Suprapubic skin (tissue), 4 donors: ENCODE measurements around the gene RILPL2.

ENCODE experiments used
- EP300 ChIP-seq: sonication (generic); formaldehyde crosslinking; IDR thresholded peaks from one replicate; pipeline ENCODE4 v1.6.1; 2017; ENCODE audit warnings: antibody characterized with exemption
- POLR2AphosphoS5 ChIP-seq, 3 donors: sonication (generic); formaldehyde crosslinking; IDR thresholded peaks; one replicate each; pipeline ENCODE4 v1.6.1; 2017; ENCODE audit warnings: antibody characterized with exemption in 3 of 3
- TF ChIP-seq, protein P1 (sequence below), 2 donors: fragments of 200-600 bp in 1 of 2; fragments of 450-650 bp in 1 of 2; sonication (generic) in 1 of 2; IDR thresholded peaks; one replicate each; pipeline ENCODE4 v1.5.1; 2016 to 2019; ENCODE audit warnings: antibody characterized with exemption in 2 of 2, mild to moderate bottlenecking in 1 of 2, moderate library complexity in 1 of 2

DNA sequence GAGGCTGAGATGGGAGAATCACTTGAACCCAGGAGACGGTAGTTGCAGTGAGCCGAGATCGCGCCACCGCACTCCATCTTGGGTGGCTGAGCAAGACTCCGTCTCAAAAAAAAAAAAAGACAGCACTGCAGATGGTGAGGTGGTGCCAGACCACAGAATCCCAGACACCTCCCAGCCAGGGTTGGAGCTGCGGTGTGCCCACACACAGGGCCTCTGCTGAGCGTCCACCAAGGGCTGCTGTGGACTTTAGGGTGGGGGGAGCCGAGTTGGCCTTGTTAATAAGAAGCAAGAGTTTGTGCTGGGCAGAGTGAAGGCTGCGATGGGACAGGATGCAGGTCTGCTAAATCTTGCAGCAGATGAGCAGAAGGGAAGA, 38.3 kb downstream of the RILPL2 start:
- TF ChIP-seq, protein P1, sequence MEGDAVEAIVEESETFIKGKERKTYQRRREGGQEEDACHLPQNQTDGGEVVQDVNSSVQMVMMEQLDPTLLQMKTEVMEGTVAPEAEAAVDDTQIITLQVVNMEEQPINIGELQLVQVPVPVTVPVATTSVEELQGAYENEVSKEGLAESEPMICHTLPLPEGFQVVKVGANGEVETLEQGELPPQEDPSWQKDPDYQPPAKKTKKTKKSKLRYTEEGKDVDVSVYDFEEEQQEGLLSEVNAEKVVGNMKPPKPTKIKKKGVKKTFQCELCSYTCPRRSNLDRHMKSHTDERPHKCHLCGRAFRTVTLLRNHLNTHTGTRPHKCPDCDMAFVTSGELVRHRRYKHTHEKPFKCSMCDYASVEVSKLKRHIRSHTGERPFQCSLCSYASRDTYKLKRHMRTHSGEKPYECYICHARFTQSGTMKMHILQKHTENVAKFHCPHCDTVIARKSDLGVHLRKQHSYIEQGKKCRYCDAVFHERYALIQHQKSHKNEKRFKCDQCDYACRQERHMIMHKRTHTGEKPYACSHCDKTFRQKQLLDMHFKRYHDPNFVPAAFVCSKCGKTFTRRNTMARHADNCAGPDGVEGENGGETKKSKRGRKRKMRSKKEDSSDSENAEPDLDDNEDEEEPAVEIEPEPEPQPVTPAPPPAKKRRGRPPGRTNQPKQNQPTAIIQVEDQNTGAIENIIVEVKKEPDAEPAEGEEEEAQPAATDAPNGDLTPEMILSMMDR (IDR thresholded peaks at IDR 0.05), result no peak
- TF ChIP-seq EP300 (no peak), POLR2AphosphoS5 (IDR thresholded peaks at IDR 0.05) (no peak)
